OCI-LY1 (cell line): ENCODE measurements around the gene GGNBP2.

Experiments used
- H2AFZ ChIP-seq: fragments of 200-600 bp; sonication (generic), shearing (Covaris generic); 2 replicates; pipeline ENCODE4 v1.6.0; 2014; ENCODE audit warnings: antibody characterized with exemption, mild to moderate bottlenecking, low read length
- H3F3A ChIP-seq: fragments of 200-600 bp; sonication (generic), shearing (Covaris generic); 2 replicates; pipeline ENCODE4 v1.6.0; 2014; ENCODE audit warnings: mild to moderate bottlenecking, antibody characterized with exemption, low read length, moderate library complexity; ENCODE audit not compliant: insufficient read depth
- H3K27ac ChIP-seq: fragments of 200-600 bp; sonication (generic); 2 replicates; pipeline ENCODE4 v1.5.1; 2014; ENCODE audit warnings: low read length, mixed run types, mild to moderate bottlenecking, low read depth; ENCODE audit not compliant: poor library complexity, severe bottlenecking
- H3K27me3 ChIP-seq: fragments of 200-600 bp; sonication (generic); 2 replicates; pipeline ENCODE4 v1.6.0; 2014; ENCODE audit warnings: antibody characterized with exemption, mild to moderate bottlenecking, low read length, moderate library complexity; ENCODE audit not compliant: insufficient read depth
- H3K36me3 ChIP-seq: fragments of 200-600 bp; sonication (generic); 2 replicates; pipeline ENCODE4 v1.6.1; 2014; ENCODE audit warnings: mild to moderate bottlenecking, antibody characterized with exemption, low read length, moderate library complexity, mixed read lengths; ENCODE audit not compliant: insufficient read depth
- H3K4me1 ChIP-seq: fragments of 200-600 bp; sonication (generic); 2 replicates; pipeline ENCODE4 v1.5.1; 2014; ENCODE audit warnings: mild to moderate bottlenecking, low read length, moderate library complexity; ENCODE audit not compliant: insufficient read depth, severe bottlenecking
- H3K4me2 ChIP-seq: fragments of 200-600 bp; sonication (generic), shearing (Covaris generic); 2 replicates; pipeline ENCODE4 v1.6.1; 2014; ENCODE audit warnings: low read length
- H3K4me3 ChIP-seq: fragments of 200-600 bp; sonication (generic); 2 replicates; pipeline ENCODE4 v1.5.1; 2014; ENCODE audit warnings: low read length, low read depth, mild to moderate bottlenecking, mixed read lengths; ENCODE audit not compliant: poor library complexity, severe bottlenecking
- H3K79me2 ChIP-seq: fragments of 200-600 bp; shearing (Covaris generic); 2 replicates; pipeline ENCODE4 v1.6.1; 2016; ENCODE audit warnings: mixed run types, low read length, mixed read lengths; ENCODE audit not compliant: insufficient read depth
- H3K9ac ChIP-seq: fragments of 200-600 bp; sonication (generic), shearing (Covaris generic); 2 replicates; pipeline ENCODE4 v1.6.1; 2014; ENCODE audit warnings: mild to moderate bottlenecking, low read length, mixed read lengths
- H3K9me2 ChIP-seq: fragments of 200-600 bp; sonication (generic), shearing (Covaris generic); 2 replicates; pipeline ENCODE4 v1.6.1; 2014; ENCODE audit warnings: low read depth, mild to moderate bottlenecking, low read length, mixed read lengths
- H3K9me3 ChIP-seq: fragments of 200-600 bp; shearing (Covaris generic); 2 replicates; pipeline ENCODE4 v1.6.1; 2014; ENCODE audit warnings: low read length, mixed read lengths
- H4K20me1 ChIP-seq: fragments of 200-600 bp; sonication (generic), shearing (Covaris generic); 2 replicates; pipeline ENCODE4 v1.6.0; 2016; ENCODE audit warnings: mild to moderate bottlenecking, low read length; ENCODE audit not compliant: insufficient read depth
- EZH2 ChIP-seq: fragments of 200-600 bp; sonication (generic), shearing (Covaris generic); IDR thresholded peaks from 2 replicates; pipeline ENCODE4 v1.8.0; 2017; ENCODE audit warnings: borderline replicate concordance, mixed run types, mild to moderate bottlenecking, antibody characterized with exemption, low read length, moderate library complexity, mixed read lengths
- TF ChIP-seq, protein P1 (sequence below): fragments of 200-600 bp; sonication (generic), shearing (Covaris generic); IDR thresholded peaks from 2 replicates; pipeline ENCODE4 v1.5.1; 2017; ENCODE audit warnings: mild to moderate bottlenecking, antibody characterized with exemption, low read length, moderate library complexity, mixed read lengths

GGNBP2 gene

DNA sequence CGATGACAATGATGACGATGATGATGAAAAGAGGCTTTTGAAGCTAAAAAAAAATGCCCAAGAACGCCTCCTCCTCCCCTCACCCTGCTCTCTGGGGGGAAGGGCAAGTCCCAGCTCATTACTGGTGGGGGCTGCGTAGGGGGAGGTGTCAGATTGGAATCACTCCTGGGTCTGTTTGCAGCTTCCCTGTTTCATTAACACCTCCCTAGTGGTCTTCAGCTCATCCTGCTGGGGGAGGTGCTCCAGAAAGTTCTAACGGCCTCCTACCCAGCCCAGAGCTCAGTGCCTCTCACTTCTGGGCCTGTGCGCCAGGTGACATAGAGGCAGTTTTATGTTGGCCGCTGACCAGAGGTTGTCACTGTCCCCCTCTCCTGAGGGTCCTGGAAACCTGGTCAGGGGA is 69.4 kb downstream of the GGNBP2 start:
- Histone ChIP-seq H3K27me3 (no peaks in the 10 kb centered on the region), H3K4me3 (no peak overlapping the region), H3K36me3 (peaks cover 5% of the 10 kb centered on the region; the same call in 1 of the 2 replicates), H2AFZ (no peak overlapping the region), H3K9ac (no peak overlapping the region), H3K4me1 (peaks cover 5% of the 10 kb centered on the region), H3K4me2 (no peak overlapping the region), H3K79me2 (no peaks in the 10 kb centered on the region), H3F3A (no peaks in the 10 kb centered on the region), H4K20me1 (no peaks in the 10 kb centered on the region), H3K9me3 (no peaks in the 10 kb centered on the region), H3K27ac (no peak overlapping the region), H3K9me2 (no peaks in the 10 kb centered on the region)
- TF ChIP-seq, protein P1, sequence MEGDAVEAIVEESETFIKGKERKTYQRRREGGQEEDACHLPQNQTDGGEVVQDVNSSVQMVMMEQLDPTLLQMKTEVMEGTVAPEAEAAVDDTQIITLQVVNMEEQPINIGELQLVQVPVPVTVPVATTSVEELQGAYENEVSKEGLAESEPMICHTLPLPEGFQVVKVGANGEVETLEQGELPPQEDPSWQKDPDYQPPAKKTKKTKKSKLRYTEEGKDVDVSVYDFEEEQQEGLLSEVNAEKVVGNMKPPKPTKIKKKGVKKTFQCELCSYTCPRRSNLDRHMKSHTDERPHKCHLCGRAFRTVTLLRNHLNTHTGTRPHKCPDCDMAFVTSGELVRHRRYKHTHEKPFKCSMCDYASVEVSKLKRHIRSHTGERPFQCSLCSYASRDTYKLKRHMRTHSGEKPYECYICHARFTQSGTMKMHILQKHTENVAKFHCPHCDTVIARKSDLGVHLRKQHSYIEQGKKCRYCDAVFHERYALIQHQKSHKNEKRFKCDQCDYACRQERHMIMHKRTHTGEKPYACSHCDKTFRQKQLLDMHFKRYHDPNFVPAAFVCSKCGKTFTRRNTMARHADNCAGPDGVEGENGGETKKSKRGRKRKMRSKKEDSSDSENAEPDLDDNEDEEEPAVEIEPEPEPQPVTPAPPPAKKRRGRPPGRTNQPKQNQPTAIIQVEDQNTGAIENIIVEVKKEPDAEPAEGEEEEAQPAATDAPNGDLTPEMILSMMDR = no peak

DNA sequence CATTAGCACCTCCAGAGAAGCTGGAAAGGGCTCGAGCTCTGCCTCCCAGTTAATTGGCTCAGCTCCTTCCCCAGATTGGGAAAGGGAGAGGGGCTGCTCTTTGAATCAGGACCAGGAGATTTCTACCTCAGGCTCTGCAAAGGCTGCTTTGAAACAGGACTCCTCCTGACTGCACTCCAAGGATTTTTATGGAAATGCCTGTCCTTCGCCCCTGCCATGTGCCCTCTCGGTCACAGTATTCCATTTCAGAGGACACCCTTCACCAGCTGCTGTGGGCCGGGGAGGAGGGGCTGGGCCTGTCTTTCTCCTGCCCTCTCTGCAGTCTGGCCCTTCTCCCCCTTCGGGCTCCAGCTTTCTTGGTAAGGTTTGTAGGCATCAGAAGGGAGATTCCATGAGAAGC is 70.2 kb downstream of the GGNBP2 start:
- TF ChIP-seq, protein P1 = no peak
- no peak for TF ChIP-seq EZH2
- no peak overlapping the region for H3K9ac ChIP-seq
- no peaks in the 10 kb centered on the region for H4K20me1 ChIP-seq
- no peak overlapping the region for H2AFZ ChIP-seq
- no peaks in the 10 kb centered on the region for H3K9me2 ChIP-seq
- H3K27ac ChIP-seq = no peak overlapping the region
- no peaks in the 10 kb centered on the region for H3K9me3 ChIP-seq
- peaks cover 3% of the 10 kb centered on the region for H3K4me1 ChIP-seq
- H3K27me3 ChIP-seq = no peaks in the 10 kb centered on the region
- H3K79me2 ChIP-seq = no peaks in the 10 kb centered on the region
- H3K4me3 ChIP-seq = no peak overlapping the region
- H3F3A ChIP-seq = no peaks in the 10 kb centered on the region
- no peak overlapping the region for H3K4me2 ChIP-seq
- peaks cover 5% of the 10 kb centered on the region; the same call in 1 of the 2 replicates for H3K36me3 ChIP-seq

DNA sequence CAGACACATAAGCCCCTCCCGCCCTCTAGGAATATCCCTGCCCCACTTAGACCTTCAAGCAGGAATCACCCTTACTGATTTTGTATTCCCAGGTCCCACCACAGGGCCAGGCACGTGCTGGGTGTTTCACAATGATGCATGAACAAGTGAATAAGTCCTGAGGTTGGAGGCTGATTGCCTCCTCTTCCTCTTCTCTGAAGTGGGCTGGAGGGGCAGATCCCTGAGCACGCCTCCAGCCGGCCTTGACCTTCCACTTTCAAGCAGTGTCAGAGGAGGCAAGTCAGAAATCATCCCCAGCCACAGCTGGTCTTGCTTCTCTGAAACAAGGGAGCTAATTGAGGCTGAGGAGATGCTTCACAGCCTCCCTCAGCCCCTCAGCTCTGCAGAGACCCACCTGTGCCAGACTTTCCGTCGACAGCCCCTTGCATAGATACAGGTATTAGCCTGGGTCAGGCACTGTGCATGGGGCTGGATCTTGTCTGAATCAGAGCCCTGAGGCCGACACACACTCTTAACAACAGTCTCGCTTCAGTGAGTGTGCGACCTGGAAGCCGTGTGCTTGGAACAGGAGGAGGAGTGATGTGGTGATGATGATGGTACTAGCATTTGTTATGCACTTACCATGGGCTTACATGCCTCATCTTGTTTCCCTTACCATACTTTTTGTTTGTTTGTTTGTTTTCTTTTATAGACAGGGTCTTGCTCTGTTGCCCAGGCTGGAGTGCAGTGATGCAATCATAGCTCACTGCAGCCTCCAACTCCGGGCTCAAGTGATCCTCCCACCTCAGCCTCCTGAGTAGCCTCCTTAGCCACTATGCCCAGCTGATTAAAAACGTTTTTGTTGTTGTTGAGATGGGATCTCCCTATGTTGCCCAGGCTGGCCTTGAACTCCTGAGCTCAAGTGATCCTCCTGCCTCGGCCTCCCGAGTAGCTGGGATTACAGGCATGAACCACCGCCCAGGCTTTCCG is 71.6 kb downstream of the GGNBP2 start:
- H3K4me2 ChIP-seq = no peak overlapping the region
- H4K20me1 ChIP-seq = no peaks in the 10 kb centered on the region
- TF ChIP-seq, protein P1 = no peak
- no peak for TF ChIP-seq EZH2

More for the DNA sequence above, 71.6 kb downstream of the GGNBP2 start:
- H3K4me3 ChIP-seq = no peak overlapping the region
- H3K27me3 ChIP-seq = no peaks in the 10 kb centered on the region
- no peak overlapping the region for H2AFZ ChIP-seq
- no peaks in the 10 kb centered on the region for H3K79me2 ChIP-seq
- H3K9ac ChIP-seq = no peak overlapping the region
- no peaks in the 10 kb centered on the region for H3K9me2 ChIP-seq
- H3K9me3 ChIP-seq = no peaks in the 10 kb centered on the region
- no peak overlapping the region for H3K27ac ChIP-seq
- no peaks in the 10 kb centered on the region for H3F3A ChIP-seq
- H3K4me1 ChIP-seq = peaks cover 3% of the 10 kb centered on the region
- H3K36me3 ChIP-seq = 0 out of 2 replicates have a peak, but pooled peaks cover under 1% of the 10 kb centered on the region
